Gastroesophageal sphincter (tissue), 4 donors: Measurements from ENCODE around the gene EIF1. TPM values are rescaled to one million over a fixed set of nuclear protein-coding genes. Genes with fewer than 3 reads are reported as not detected.
A peak's percentile ranks its signal among the peaks of the same experiment; 100 is the strongest.

Experiments
- ATAC-seq: fragments of 150-250 bp; one replicate; pipeline ENCODE4 v1.9.1; 2016; ENCODE audit warnings: mild to moderate bottlenecking, moderate library complexity
- H3K27ac ChIP-seq, 4 donors: fragments of 200-600 bp; sonication (generic) in 3 of 4; 1 replicate in 3 of 4; 2 replicates in 1 of 4; pipeline ENCODE4 v1.5.1; 2016 to 2019
- H3K27me3 ChIP-seq: fragments of 200-600 bp; sonication (generic); one replicate; pipeline ENCODE4 v1.5.1; 2019
- H3K36me3 ChIP-seq, 2 donors: fragments of 200-600 bp; sonication (generic); one replicate each; pipeline ENCODE4 v1.5.1; 2019; ENCODE audit warnings: control low read depth in 1 of 2
- H3K4me1 ChIP-seq, 3 donors: fragments of 200-600 bp; sonication (generic); 1 replicate in 2 of 3; 2 replicates in 1 of 3; pipeline ENCODE4 v1.5.1; 2016 to 2019; ENCODE audit warnings: control low read depth in 2 of 3
- H3K4me3 ChIP-seq, 2 donors: fragments of 200-600 bp; sonication (generic); one replicate each; pipeline ENCODE4 v1.5.1; 2019; ENCODE audit warnings: mild to moderate bottlenecking in 1 of 2, moderate library complexity in 1 of 2
- H3K9me3 ChIP-seq, 3 donors: fragments of 200-600 bp; sonication (generic); one replicate each; pipeline ENCODE4 v1.5.1; 2017 to 2019; ENCODE audit warnings: control low read depth in 2 of 3
- EP300 ChIP-seq: sonication (generic); formaldehyde crosslinking; IDR thresholded peaks from one replicate; pipeline ENCODE4 v1.6.1; 2017; ENCODE audit warnings: antibody characterized with exemption, mild to moderate bottlenecking
- POLR2A ChIP-seq, 2 donors: fragments of 450-650 bp; IDR thresholded peaks; one replicate each; pipeline ENCODE4 v1.6.1; 2017; ENCODE audit warnings: antibody characterized with exemption in 2 of 2, mild to moderate bottlenecking in 2 of 2, moderate library complexity in 1 of 2
- POLR2AphosphoS5 ChIP-seq: sonication (generic); formaldehyde crosslinking; IDR thresholded peaks from one replicate; pipeline ENCODE4 v1.6.1; 2017; ENCODE audit warnings: antibody characterized with exemption
- WGBS, 2 donors: methylation state at CpG; one replicate each; pipeline ENCODE4 v1.1.5; 2018; ENCODE audit warnings: low coverage in 1 of 2; 5-methylcytosine and 5-hydroxymethylcytosine counted together
- total RNA-seq, 4 donors: library from RNA; depleted of rRNA; stranded (reverse); fragments of >200 nt; gene quantifications; one replicate each; pipeline ENCODE4 v1.1.0, GENCODE V29; 2016
- TF ChIP-seq, protein P1 (sequence below), 4 experiments: fragments of 200-600 bp in 2 of 4; fragments of 450-650 bp in 2 of 4; sonication (generic) in 1 of 4; IDR thresholded peaks; one replicate each; pipeline ENCODE4 v1.5.1; 2017 to 2019; ENCODE audit warnings: antibody characterized with exemption in 4 of 4, mild to moderate bottlenecking in 2 of 4, moderate library complexity in 2 of 4

The EIF1 gene
- total RNA-seq, 4 donors from 2014 or later = 224 to 331 (median 270) TPM

DNA sequence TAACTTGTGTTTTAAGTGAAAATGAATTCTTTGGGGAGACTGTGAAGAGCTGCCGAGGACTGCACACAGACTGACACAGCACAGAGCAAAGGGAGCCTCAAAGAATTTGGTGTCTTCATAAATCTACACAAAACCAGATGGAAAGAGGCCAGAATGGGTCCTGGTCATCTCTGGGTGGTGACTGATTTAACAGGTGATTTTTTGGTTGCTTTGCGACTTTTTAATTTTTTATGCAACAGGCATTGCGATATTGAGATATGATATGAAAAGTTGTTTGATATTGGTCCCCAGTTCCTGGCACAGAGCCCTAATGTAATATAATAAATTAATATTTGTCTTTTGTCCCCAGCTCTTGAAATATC is 12.6 kb upstream of the EIF1 start:
- Histone ChIP-seq H3K4me3 (no peak overlapping the region), H3K4me1 (no peaks in the 10 kb centered on the region), H3K27ac (no peak overlapping the region), H3K36me3 (no peaks in the 10 kb centered on the region), H3K9me3 (no peaks in the 10 kb centered on the region), H3K27me3 (peaks cover 17% of the 10 kb centered on the region)
- WGBS, 2 donors = 74 to 90% methylated on average over 2 to 3 of the region's 3 CpGs
- TF ChIP-seq POLR2A (IDR thresholded peaks at IDR 0.05) (no peak), POLR2AphosphoS5 (no peak), EP300 (no peak)
- TF ChIP-seq, protein P1, sequence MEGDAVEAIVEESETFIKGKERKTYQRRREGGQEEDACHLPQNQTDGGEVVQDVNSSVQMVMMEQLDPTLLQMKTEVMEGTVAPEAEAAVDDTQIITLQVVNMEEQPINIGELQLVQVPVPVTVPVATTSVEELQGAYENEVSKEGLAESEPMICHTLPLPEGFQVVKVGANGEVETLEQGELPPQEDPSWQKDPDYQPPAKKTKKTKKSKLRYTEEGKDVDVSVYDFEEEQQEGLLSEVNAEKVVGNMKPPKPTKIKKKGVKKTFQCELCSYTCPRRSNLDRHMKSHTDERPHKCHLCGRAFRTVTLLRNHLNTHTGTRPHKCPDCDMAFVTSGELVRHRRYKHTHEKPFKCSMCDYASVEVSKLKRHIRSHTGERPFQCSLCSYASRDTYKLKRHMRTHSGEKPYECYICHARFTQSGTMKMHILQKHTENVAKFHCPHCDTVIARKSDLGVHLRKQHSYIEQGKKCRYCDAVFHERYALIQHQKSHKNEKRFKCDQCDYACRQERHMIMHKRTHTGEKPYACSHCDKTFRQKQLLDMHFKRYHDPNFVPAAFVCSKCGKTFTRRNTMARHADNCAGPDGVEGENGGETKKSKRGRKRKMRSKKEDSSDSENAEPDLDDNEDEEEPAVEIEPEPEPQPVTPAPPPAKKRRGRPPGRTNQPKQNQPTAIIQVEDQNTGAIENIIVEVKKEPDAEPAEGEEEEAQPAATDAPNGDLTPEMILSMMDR (IDR thresholded peaks at IDR 0.05) = no peak
- ATAC-seq = no peak

DNA sequence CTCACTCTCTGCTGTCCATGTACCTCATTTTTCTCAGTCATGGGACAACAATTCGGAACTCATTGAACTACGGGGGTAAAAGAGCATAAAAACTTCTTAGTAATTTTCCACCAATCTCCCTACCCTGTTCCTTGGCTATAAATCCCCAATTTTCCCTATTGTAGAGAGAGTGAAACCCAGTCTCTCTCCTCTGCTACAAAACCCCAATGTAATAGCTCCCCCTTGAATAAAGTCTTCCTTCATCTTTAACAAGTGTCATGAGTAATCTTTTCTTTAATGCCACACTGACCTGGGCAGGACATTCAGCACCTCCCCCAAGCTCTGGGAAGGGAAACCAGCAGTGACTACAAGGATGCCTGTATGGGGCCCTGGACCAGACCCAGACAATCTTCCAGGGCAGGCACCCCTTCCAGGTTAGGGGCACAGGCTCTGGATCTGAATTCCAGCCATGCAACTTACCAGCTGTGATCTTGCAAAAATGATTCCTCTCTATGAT is 10.2 kb upstream of the EIF1 start:
- no peaks in the 10 kb centered on the region for H3K9me3 ChIP-seq
- no peaks in the 10 kb centered on the region for H3K36me3 ChIP-seq
- peaks cover 14% of the 10 kb centered on the region for H3K27me3 ChIP-seq
- peak overlapping the region in 1 of 2 donors; percentile 27 for H3K4me3 ChIP-seq
- ATAC-seq = peak; percentile 52
- WGBS, 2 donors = 76 to 93% methylated on average over 2 of the region's 2 CpGs
- H3K4me1 ChIP-seq = no peaks in the 10 kb centered on the region
- peak overlapping the region in 3 of 4 donors; percentile 53 to 66 (median 63) for H3K27ac ChIP-seq
- TF ChIP-seq, protein P1 (IDR thresholded peaks at IDR 0.05) = no peak
- no peak for TF ChIP-seq POLR2A (IDR thresholded peaks at IDR 0.05)
- TF ChIP-seq POLR2AphosphoS5 = no peak
- no peak for TF ChIP-seq EP300

DNA sequence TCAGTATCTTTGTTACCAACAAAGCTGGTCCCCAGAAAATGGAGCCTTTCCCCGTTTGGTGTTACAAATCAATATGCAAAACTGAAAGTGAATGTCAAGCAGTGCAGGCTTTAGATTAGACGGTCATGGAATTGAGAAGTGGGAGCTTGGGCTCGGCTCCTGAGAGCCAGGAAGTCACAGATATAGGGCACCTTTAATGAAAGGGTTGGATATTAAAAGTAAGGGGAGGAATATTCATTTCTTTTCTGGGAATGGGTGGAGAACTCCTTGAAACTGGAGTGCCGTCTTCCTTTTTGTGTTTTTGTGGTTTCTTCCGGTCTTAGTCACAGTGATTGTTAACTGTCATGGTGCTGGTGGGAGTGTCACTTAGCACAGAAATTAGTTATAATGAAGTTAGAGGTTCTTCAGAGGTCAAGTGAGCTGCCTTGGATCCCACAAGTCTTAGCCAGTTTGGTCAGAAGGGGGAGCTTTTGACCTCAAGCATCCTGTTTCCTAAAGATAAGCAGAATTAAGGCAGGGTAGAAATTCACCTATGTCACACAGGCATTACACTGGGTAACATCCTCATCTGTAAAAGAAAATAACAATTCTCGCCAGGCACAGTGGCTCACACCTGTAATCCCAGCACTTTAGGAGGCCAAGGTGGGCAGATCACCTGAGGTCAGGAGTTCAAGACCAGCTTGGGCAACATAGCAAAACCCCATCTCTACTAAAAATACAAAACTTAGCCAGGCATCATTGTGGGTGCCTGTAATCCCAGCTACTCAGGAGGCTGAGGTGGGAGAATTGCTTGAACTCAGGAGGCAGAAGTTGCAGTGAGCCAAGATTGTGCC is 9.6 kb upstream of the EIF1 start:
- peaks cover 14% of the 10 kb centered on the region for H3K27me3 ChIP-seq
- peak; percentile 64 for ATAC-seq
- H3K9me3 ChIP-seq = no peaks in the 10 kb centered on the region
- H3K27ac ChIP-seq = peak overlapping the region in 3 of 4 donors; percentile 53 to 66 (median 63)
- H3K4me3 ChIP-seq = peak overlapping the region in 1 of 2 donors; percentile 27
- no peaks in the 10 kb centered on the region for H3K4me1 ChIP-seq
- no peaks in the 10 kb centered on the region for H3K36me3 ChIP-seq
- peak; percentile 27 for TF ChIP-seq POLR2AphosphoS5
- TF ChIP-seq, protein P1 (IDR thresholded peaks at IDR 0.05) = no peak
- WGBS, 2 donors = 44 to 55% methylated on average over 4 to 6 of the region's 6 CpGs

DNA sequence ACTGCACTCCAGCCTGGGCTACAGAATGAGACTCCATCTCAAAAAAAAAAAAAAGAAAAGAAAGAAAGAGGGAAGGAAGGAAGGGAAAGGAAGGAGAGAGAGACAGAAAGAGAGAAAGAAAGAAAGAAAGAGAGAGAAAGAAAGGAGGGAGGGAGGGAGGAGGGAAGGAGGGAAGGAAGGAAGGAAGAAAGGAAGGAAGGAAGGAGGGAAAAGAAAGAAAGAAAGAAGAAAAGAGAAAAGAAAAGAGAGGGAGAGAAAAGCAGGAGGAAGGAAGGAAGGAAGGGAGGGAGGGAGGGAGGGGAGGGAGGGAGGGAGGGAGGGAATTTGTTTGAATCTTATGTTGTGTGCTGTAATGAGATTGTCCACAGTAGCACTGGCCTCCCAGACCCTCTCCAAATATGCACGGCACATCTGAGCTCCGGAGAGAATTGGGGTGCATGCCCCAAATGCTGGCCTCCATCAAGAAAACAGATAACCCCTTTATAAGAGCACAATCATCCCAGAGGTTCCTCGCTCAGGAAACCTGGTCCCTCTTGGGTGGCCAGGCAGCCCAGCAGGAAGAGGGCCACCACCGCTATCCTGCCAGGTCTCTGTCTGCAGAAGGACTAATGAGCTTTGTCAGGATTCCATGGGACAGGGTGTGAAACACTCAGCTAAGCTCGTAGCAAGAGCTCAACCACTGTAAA is 8.8 kb upstream of the EIF1 start:
- WGBS, 2 donors = 50 to 70% methylated on average over 2 to 5 of the region's 5 CpGs
- no peak for TF ChIP-seq POLR2A (IDR thresholded peaks at IDR 0.05)
- no peak for TF ChIP-seq EP300
- TF ChIP-seq POLR2AphosphoS5 = no peak
- TF ChIP-seq, protein P1 (IDR thresholded peaks at IDR 0.05) = no peak
- H3K4me3 ChIP-seq = no peak overlapping the region
- ATAC-seq = no peak
- no peaks in the 10 kb centered on the region for H3K9me3 ChIP-seq
- no peaks in the 10 kb centered on the region for H3K4me1 ChIP-seq
- H3K27me3 ChIP-seq = peaks cover 14% of the 10 kb centered on the region
- H3K36me3 ChIP-seq = no peaks in the 10 kb centered on the region
- peak overlapping the region in 2 of 4 donors; percentile 53 to 63 for H3K27ac ChIP-seq
